Hepatocyte (in vitro differentiated cells): Measurements from ENCODE around the gene EFNB2.

Experiments used
- EZH2phosphoT487 ChIP-seq: fragments of 200-600 bp; sonication (generic); IDR thresholded peaks from one replicate; pipeline ENCODE4 v1.6.1; 2018; ENCODE audit warnings: antibody characterized with exemption, mild to moderate bottlenecking, low read depth, moderate library complexity; ENCODE audit not compliant: unreplicated experiment, severe bottlenecking
- TF ChIP-seq, protein P1 (sequence below): fragments of 200-600 bp; sonication (generic); IDR thresholded peaks from 2 replicates; pipeline ENCODE4 v1.5.1; 2016; ENCODE audit warnings: antibody characterized with exemption, mild to moderate bottlenecking; ENCODE audit not compliant: poor library complexity

- TF ChIP-seq, protein P1, sequence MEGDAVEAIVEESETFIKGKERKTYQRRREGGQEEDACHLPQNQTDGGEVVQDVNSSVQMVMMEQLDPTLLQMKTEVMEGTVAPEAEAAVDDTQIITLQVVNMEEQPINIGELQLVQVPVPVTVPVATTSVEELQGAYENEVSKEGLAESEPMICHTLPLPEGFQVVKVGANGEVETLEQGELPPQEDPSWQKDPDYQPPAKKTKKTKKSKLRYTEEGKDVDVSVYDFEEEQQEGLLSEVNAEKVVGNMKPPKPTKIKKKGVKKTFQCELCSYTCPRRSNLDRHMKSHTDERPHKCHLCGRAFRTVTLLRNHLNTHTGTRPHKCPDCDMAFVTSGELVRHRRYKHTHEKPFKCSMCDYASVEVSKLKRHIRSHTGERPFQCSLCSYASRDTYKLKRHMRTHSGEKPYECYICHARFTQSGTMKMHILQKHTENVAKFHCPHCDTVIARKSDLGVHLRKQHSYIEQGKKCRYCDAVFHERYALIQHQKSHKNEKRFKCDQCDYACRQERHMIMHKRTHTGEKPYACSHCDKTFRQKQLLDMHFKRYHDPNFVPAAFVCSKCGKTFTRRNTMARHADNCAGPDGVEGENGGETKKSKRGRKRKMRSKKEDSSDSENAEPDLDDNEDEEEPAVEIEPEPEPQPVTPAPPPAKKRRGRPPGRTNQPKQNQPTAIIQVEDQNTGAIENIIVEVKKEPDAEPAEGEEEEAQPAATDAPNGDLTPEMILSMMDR: no peak
- TF ChIP-seq EZH2phosphoT487: no peak
These were observed 62.3 kb downstream of the EFNB2 start for GRCh38 chr13:106473154-106473553.
